HG03064 (cell line): ENCODE data around the gene KRTAP10-3.

Source experiments
- ATAC-seq: cut with Tn5 transposase; IDR thresholded peaks from one replicate; pipeline ENCODE4 v1.9.1; 2021; ENCODE audit warnings: low read depth; ENCODE audit not compliant: unreplicated experiment

The KRTAP10-3 gene

DNA sequence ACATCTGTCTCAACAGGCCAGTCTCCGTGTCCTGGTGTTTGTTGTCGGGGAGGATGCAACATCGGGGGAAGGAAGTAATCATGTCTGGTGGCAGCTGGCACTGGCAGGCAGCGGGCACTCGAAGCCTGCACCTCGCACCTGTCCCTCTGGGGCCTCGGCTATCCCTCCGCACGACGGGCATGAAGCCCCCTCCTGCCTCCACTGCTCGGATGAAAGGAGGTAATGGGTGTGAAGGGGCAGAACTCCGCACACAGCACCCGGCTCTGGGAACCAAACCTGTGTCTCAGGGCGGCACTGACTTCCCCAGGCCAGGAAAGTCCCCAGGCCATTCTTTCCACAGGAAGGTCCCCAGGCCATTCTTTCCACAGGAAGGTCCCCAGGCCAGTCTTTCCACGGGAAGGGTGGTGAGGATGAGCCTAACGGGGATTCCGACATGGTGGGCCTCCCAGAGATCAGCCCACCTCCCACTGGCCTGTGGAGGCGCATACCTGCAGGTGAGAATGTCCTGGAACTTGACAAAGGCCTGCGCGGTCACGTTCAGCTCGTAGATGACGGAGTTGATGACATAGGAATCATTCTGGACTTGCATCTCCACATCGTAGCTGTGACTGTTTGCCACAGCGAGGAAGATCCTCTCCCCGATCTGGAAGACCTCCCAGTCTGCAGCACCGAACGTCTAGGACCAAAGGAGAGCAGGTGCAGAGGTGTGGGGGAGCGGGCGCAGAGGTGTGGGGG, 49.7 kb downstream of the KRTAP10-3 start:
- ATAC-seq = no peak

DNA sequence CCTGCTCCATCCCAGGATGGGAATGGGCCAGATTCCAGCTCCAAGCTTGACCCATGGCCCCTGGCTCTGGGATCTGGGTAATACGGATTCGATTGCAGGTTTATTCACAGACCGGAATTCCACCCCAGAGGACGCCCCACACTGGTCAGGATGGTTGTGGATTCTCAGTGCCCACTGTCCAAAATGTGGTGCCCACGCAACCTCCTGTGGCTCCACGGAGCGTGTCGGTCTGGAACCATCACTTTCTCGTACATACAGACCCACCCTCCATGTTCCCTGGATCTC, 50.2 kb downstream of the KRTAP10-3 start:
- no peak for ATAC-seq
